Measurements from ENCODE around the gene PRKCE.

- TF ChIP-seq ZNF274 (IDR thresholded peaks at IDR 0.05; ENCODE audit: low read depth, low read length): no peak
- no peak for TF ChIP-seq YY1 (IDR thresholded peaks at IDR 0.05; ENCODE audit: insufficient read depth, insufficient read length)
- no peak for TF ChIP-seq SUZ12 (IDR thresholded peaks at IDR 0.05; ENCODE audit: extremely low read depth, insufficient read depth, insufficient read length)
Observed at GRCh38 chr2:46167406-46167805, 515.9 kb downstream of the PRKCE start.

Measured in NT2/D1 (cell line).